ENCODE data around the gene RIC1. TPM values are rescaled to one million over a fixed set of nuclear protein-coding genes. Genes with fewer than 3 reads are reported as not detected.
"Not testable (repeated sequence)": the region's sequence is repeated elsewhere in the genome, so short reads cannot be mapped to it uniquely, and the experiment has no call there.

The RIC1 gene
- total RNA-seq, 2 experiments from 2014 or later: 18.4 to 22.6 TPM

DNA sequence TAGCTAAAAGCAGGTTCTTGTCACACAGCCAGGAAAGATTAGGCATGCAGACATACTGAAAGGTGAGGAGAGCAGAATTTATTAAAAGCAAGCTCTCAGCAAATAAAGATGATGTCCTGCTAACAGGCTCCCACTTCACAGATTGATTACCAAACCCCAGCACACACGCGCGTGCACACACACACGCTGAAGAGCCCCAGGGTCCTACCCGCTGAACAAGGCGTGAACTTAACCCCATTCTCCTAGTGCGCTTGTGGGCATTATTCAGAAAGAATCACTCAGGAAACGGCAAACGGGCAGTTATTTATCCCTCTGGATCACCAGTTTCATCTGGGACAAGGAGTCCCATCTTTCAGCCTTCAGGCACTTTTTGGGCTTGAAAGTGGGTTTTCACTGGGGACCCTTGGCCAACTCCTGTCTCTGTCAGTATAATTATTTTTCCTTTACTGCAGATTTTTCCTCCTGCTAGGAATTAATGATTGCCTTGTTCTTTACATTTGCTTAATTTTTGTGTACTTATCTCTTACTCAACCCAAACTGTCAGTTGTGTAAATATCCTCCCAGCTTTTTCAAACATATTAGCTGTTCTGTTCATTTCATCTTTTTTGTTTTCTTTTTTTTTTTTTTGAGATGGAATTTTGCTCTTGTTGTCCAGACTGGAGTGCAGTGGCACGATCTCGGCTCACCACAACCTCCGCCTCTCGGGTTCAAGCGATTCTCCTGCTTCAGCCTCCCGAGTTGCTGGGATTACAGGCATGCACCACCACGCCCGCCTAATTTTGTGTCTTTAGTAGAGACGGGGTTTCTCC is 92.6 kb downstream of the RIC1 start:
- DNase-seq: no peak
- Mint-ChIP-seq H3K27ac (no peak overlapping the region), H3K4me1 (no peaks in the 10 kb centered on the region), H3K4me3 (no peak overlapping the region), H3K27me3 (no peaks in the 10 kb centered on the region), H3K36me3 (peaks cover 69% of the 10 kb centered on the region), H3K9me3 (ENCODE audit: low read depth) (peaks cover 8% of the 10 kb centered on the region)
- no peak for ATAC-seq
- CTCF ChIA-PET: no interaction called here

DNA sequence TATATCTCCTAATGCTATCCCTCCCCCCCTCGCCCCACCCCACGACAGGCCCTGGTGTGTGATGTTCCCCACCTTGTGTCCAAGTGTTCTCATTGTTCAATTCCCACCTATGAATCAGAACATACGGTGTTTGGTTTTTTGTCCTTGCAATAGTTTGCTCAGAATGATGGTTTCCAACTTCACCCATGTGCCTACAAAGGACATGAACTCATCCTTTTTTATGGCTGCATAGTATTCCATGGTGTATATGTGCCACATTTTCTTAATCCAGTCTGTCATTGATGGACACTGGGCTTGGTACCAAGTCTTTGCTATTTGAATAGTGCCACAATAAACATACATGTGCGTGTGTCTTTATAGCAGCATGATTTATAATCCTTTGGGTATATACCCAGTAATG is 93.8 kb downstream of the RIC1 start:
- CTCF ChIA-PET: interaction anchor here (0.7 kb wide), 1 partner anchor 44 kb away, joined by 3 read pairs; no protein-coding TSS in a partner anchor
- not testable (repeated sequence) for H3K4me1 Mint-ChIP-seq

DNA sequence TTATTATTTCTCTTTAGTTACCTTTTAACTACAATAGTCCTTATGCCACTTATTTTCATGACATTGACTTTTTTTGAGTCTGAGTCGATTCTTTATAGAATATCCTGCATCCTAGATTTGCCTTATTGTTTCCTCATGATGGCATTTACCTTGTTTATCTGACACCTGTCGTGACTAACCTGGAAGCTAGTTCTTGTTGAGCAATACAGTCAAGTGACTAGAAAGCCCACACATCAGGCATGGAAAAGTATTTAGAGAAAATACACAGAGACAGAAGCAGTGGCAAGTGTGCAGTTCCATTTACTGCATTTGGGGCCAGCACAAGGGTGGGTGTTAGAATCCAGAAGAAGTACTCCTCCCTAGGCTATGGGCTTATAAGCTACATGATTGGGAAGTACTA is 106.2 kb downstream of the RIC1 start:
- CTCF ChIA-PET: no interaction called here
- H3K4me3 Mint-ChIP-seq: no peak overlapping the region
- H3K4me1 Mint-ChIP-seq: no peaks in the 10 kb centered on the region
- H3K27me3 Mint-ChIP-seq: no peaks in the 10 kb centered on the region
- ATAC-seq (no peak), DNase-seq (no peak)
- no peak overlapping the region for H3K27ac Mint-ChIP-seq
- H3K36me3 Mint-ChIP-seq: peaks cover 28% of the 10 kb centered on the region
- no peaks in the 10 kb centered on the region for H3K9me3 Mint-ChIP-seq (ENCODE audit: low read depth)

More for the DNA sequence above, 93.8 kb downstream of the RIC1 start:
- H3K9me3 Mint-ChIP-seq (ENCODE audit: low read depth); H3K4me3 Mint-ChIP-seq; ATAC-seq; H3K27ac Mint-ChIP-seq; H3K27me3 Mint-ChIP-seq; DNase-seq: not testable (repeated sequence)
- H3K36me3 Mint-ChIP-seq: peaks cover 70% of the 10 kb centered on the region

DNA sequence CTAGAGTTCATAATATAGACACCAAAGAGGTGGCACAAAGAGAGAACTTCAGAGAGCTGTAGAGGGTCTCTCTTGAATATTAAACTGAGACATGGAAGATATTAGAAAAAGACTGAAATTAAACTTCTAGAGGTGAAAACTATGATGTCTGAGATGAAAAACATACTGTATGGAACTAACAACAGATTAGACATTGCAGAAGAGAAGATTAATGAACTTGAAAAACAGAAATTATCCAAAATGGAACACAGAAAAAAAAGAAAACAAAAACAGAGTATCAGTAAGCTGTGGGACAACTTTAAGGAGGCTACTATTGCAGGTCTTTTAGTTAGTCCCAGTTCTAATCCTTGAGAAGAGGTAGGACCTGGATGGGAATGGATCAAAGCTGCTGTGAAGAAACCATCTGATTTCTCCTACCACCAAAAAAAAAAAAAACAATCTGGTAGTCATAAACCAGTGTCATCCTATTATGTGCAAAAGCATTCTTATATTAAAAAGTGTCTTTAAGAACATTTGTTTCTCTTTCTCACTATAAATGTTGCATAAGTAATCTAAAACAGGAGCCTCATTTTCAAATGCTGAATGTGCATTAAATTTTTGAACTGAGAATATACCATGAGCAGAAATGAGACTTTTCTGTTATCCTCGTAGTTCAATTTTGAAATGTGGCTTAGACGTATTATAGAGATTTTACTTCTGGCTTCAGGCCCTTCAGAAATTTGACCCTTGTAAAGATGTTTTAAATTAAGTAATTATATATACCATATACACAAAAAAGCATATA is 107.8 kb downstream of the RIC1 start:
- no peak overlapping the region for H3K4me3 Mint-ChIP-seq
- H3K27me3 Mint-ChIP-seq: no peaks in the 10 kb centered on the region
- CTCF ChIA-PET: interaction anchor here (0.6 kb wide), 1 partner anchor 24 kb away, joined by 4 read pairs; no protein-coding TSS in a partner anchor
- DNase-seq (no peak), ATAC-seq (no peak)
- no peak overlapping the region for H3K27ac Mint-ChIP-seq
- H3K9me3 Mint-ChIP-seq (ENCODE audit: low read depth): no peaks in the 10 kb centered on the region
- H3K4me1 Mint-ChIP-seq: no peaks in the 10 kb centered on the region
- peaks cover 36% of the 10 kb centered on the region for H3K36me3 Mint-ChIP-seq

DNA sequence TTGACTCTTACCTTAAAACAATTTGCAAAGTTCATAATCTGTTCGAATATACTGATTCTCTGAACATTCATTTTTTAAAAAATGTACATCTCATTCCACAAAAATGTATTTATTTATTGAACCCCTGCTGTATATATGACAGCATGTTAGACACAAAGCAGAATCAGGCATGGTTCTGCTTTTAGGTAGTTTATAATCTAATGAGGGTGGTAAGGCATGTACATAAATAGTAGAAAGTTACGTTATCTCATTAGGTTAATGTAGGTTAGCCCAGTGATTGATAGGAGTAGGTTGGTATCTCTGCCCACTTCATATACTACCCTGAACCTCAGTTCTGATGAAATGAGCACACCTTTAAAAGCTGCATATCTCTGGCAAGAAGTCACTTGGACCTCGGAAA is 114.2 kb downstream of the RIC1 start:
- ATAC-seq: no peak
- Mint-ChIP-seq H3K4me3 (no peak overlapping the region), H3K36me3 (peaks cover 52% of the 10 kb centered on the region), H3K9me3 (ENCODE audit: low read depth) (no peaks in the 10 kb centered on the region), H3K27me3 (no peaks in the 10 kb centered on the region), H3K4me1 (no peaks in the 10 kb centered on the region), H3K27ac (no peak overlapping the region)
- DNase-seq: no peak
- CTCF ChIA-PET: interaction anchor here (1.4 kb wide), 1 partner anchor 13 kb away, joined by 3 read pairs; no protein-coding TSS in a partner anchor

DNA sequence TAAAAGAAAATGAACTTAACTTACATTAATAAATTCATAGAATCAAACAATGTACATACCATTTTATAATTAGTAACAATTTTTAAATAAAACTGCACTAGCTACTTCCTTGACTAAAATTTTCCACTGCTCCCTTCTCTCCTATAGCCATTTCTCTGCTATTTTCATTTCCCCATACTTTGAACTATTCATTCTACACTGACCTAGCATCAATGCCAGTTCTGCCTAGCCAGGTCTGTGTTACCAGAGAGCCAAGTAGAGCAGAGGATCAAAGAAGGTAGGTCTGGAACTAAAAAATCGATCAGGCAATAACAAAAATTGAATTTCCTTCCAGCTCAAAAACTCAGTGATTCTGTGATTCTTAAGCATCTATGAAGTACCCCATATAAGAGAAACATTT is 119.5 kb downstream of the RIC1 start:
- H3K27ac Mint-ChIP-seq: no peak overlapping the region
- H3K4me3 Mint-ChIP-seq: no peak overlapping the region
- no peaks in the 10 kb centered on the region for H3K9me3 Mint-ChIP-seq (ENCODE audit: low read depth)
- H3K27me3 Mint-ChIP-seq: no peaks in the 10 kb centered on the region
- H3K36me3 Mint-ChIP-seq: peaks cover 38% of the 10 kb centered on the region
- ATAC-seq (no peak), DNase-seq (no peak)
- CTCF ChIA-PET: interaction anchor here (0.8 to 1.2 kb wide), 3 partner anchors 84 to 138 kb away, joined by 3 read pairs; partner anchors contain the start of gene ERMP1
- peaks cover 11% of the 10 kb centered on the region for H3K4me1 Mint-ChIP-seq

DNA sequence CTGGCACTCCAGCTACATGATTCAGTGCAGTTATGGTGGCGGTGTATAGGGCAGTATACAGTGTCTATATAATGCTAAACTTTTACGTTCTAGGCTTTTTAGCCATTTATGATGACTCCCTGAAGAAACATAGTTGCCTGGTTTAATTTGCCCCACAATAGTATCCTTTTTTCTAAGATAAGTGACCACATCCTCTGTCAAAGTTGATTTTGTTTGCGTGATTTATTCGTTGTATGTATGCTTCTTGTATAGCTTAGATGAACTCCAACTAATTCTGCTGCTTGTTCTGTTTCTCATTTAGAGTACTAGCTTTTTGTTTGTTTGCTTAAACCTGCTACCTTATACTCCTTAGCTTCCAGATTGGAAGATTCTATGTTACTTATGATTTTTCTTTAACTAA is 120.4 kb downstream of the RIC1 start:
- Mint-ChIP-seq H3K27ac (peak overlapping the region; percentile 3), H3K9me3 (ENCODE audit: low read depth) (no peaks in the 10 kb centered on the region), H3K27me3 (no peaks in the 10 kb centered on the region), H3K36me3 (peaks cover 38% of the 10 kb centered on the region), H3K4me3 (no peak overlapping the region), H3K4me1 (peaks cover 11% of the 10 kb centered on the region)
- no peak for ATAC-seq
- DNase-seq: no peak
- CTCF ChIA-PET: interaction anchor here (0.8 to 1.2 kb wide), 3 partner anchors 84 to 138 kb away, joined by 3 read pairs; partner anchors contain the start of gene ERMP1

DNA sequence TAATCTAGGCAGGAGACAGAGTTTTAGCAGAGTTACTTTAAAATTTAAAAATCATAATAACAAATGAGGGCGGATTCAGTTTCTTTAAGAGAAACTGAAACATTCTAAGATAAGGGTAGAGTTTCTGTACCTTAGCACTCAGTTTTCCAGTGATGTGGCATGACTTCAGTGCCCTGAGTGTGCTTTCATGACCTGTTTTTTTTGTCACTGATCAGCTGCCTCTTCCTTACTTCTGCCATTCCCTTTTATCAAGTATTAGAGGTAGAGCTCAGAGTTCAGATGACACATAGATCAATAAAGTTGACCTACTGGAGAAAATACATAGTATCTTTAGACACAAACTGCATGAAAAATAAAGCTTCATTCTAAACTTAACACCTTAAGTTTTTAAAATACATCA is 121.7 kb downstream of the RIC1 start:
- H3K27ac Mint-ChIP-seq: no peak overlapping the region
- H3K4me1 Mint-ChIP-seq: peaks cover 11% of the 10 kb centered on the region
- H3K27me3 Mint-ChIP-seq: no peaks in the 10 kb centered on the region
- CTCF ChIA-PET: no interaction called here
- DNase-seq: no peak
- no peaks in the 10 kb centered on the region for H3K9me3 Mint-ChIP-seq (ENCODE audit: low read depth)
- H3K36me3 Mint-ChIP-seq: peaks cover 34% of the 10 kb centered on the region
- H3K4me3 Mint-ChIP-seq: no peak overlapping the region
- ATAC-seq: no peak

DNA sequence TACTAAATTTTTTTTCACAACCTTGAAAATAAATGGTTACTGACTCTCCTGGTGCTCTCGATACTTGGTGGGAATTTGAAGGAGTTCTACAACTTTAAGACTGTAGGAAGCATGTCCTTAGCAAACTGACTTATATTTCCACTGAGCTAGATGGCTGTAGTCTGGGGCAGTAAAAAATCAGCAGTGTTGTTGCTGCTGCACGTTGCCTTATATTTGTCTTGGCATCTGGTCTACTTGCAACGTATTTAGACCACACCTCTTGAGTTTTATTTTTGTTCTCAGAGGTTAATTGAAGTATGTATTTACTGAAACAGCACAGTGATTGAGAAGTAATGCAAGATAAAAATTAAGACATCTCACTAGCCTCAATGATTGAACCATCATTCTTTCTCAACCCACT is 127.7 kb downstream of the RIC1 start:
- Mint-ChIP-seq H3K4me1 (no peaks in the 10 kb centered on the region), H3K27me3 (no peaks in the 10 kb centered on the region), H3K36me3 (peaks cover 35% of the 10 kb centered on the region), H3K27ac (no peak overlapping the region), H3K4me3 (no peak overlapping the region), H3K9me3 (ENCODE audit: low read depth) (no peaks in the 10 kb centered on the region)
- CTCF ChIA-PET: interaction anchor here (1.0 kb wide), 1 partner anchor 14 kb away, joined by 3 read pairs; no protein-coding TSS in a partner anchor
- ATAC-seq (no peak), DNase-seq (no peak)

DNA sequence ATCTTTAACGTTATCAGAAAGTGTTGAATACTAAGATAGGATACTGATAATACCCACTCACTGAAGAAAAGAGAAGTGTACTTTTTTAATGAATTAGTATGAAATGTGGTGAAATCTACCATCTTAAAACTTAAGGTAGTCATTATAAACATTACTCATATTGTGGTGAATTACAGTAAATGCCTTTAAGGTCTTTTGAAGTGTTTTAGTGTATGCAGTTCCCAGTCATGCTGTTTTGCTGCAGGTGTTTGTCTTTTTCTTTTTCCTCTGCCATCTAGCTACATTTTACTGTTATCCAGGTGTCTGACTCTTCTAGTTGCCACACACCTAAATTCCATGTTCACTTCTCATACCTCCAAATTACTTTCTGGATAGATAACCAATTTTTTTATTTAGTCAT is 131.4 kb downstream of the RIC1 start:
- CTCF ChIA-PET: interaction anchor here (0.7 to 1.3 kb wide), 3 partner anchors 10 to 390 kb away, joined by 3 to 4 read pairs (median 3); no protein-coding TSS in a partner anchor
- no peak overlapping the region for H3K4me3 Mint-ChIP-seq
- H3K4me1 Mint-ChIP-seq: peaks cover 17% of the 10 kb centered on the region
- H3K27ac Mint-ChIP-seq: no peak overlapping the region
- DNase-seq (no peak), ATAC-seq (no peak)
- no peaks in the 10 kb centered on the region for H3K9me3 Mint-ChIP-seq (ENCODE audit: low read depth)
- H3K27me3 Mint-ChIP-seq: no peaks in the 10 kb centered on the region
- peaks cover 48% of the 10 kb centered on the region for H3K36me3 Mint-ChIP-seq

DNA sequence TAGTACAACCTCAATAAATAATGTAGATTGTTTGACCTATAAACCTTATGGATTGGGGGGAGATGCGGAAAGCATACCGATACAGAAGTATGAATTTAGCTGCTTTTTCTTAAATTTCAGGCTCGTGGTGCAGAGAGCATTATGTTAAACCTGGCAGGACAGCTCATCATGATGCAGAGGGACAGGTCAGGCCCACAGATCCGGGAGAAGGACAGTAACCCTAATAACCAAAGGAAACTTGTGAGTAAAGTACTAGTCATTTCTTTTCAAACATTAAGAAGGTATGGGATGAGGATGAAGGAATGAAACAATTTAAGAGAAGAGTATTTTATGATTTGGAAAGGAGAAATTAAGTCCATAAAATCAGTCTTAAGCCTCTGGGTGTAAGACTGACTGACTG is 133.5 kb downstream of the RIC1 start:
- Mint-ChIP-seq H3K4me3 (no peak overlapping the region), H3K27ac (no peak overlapping the region), H3K9me3 (ENCODE audit: low read depth) (no peaks in the 10 kb centered on the region), H3K27me3 (no peaks in the 10 kb centered on the region), H3K4me1 (peaks cover 18% of the 10 kb centered on the region), H3K36me3 (peaks cover 60% of the 10 kb centered on the region)
- no peak for ATAC-seq
- DNase-seq: no peak
- CTCF ChIA-PET: no interaction called here

DNA sequence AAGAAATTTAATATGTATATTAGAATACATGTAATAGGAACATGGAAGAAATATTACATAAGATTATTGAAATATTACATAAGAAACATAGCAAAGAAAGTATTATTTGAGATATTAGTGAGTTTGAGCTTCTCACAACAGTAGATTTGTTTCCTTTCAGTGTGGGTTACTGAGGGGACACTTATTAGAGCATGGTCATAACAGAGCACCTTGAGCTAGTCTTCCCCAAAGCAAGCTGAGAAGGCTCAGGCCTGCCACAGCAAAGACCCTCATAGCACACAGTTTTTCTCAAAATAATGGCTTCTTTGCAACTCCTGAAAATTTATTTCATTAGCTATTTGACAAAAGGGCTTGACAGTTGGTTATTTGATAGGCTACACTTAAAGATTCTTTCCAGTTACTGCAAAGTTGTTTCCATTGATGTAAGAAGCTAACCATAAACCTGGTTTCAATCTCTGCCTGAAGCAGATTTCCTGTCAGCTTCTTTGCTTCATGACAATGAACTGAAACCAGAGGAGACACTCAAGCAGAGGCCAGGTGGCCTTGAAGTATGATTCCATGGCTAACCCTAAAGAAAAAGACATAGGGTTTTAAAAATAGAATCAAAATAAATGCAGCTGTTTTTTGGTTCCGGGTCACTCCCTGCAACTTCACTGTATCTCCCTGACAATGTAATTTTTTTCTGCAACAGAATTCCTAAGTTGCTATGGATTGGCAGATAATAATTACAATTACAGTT is 135.4 kb downstream of the RIC1 start:
- H3K4me3 Mint-ChIP-seq: no peak overlapping the region
- peak; percentile 79 for ATAC-seq
- no peaks in the 10 kb centered on the region for H3K9me3 Mint-ChIP-seq (ENCODE audit: low read depth)
- no peak for DNase-seq
- H3K36me3 Mint-ChIP-seq: peaks cover 60% of the 10 kb centered on the region
- peak overlapping the region; percentile 52 for H3K27ac Mint-ChIP-seq
- CTCF ChIA-PET: interaction anchor here (0.9 to 1.5 kb wide), 2 partner anchors 24 to 314 kb away, joined by 3 read pairs; partner anchors contain the start of gene CD274
- no peaks in the 10 kb centered on the region for H3K27me3 Mint-ChIP-seq
- peaks cover 26% of the 10 kb centered on the region for H3K4me1 Mint-ChIP-seq

All from activated CD8-positive, alpha-beta memory T cell treated with anti-CD3 and anti-CD28 coated beads, Interleukin-2, amount 10 ng/mL, durations not matched to agents 7 days and 5 days (primary cell).